Suprapubic skin (tissue), 4 donors: ENCODE data around the gene SEMA5A. TPM values are rescaled to one million over a fixed set of nuclear protein-coding genes. Genes with fewer than 3 reads are reported as not detected.

Experiments
- DNase-seq, 2 donors: peaks; one replicate each; pipeline ENCODE4 v3.0.0-alpha.2; 2019; ENCODE audit warnings: low spot score in 2 of 2
- H3K27ac ChIP-seq: fragments of 200-600 bp; sonication (generic); one replicate; pipeline ENCODE4 v1.5.1; 2019
- H3K27me3 ChIP-seq: fragments of 200-600 bp; sonication (generic); one replicate; pipeline ENCODE4 v1.5.1; 2019
- H3K36me3 ChIP-seq: fragments of 200-600 bp; sonication (generic); one replicate; pipeline ENCODE4 v1.5.1; 2019
- H3K4me1 ChIP-seq: fragments of 200-600 bp; sonication (generic); one replicate; pipeline ENCODE4 v1.5.1; 2019
- H3K4me3 ChIP-seq: fragments of 200-600 bp; sonication (generic); one replicate; pipeline ENCODE4 v1.5.1; 2019; ENCODE audit warnings: mild to moderate bottlenecking
- H3K9me3 ChIP-seq: fragments of 200-600 bp; sonication (generic); one replicate; pipeline ENCODE4 v1.5.1; 2019
- CTCF ChIP-seq, 2 donors: fragments of 200-600 bp in 1 of 2; fragments of 450-650 bp in 1 of 2; sonication (generic) in 1 of 2; IDR thresholded peaks; one replicate each; pipeline ENCODE4 v1.5.1; 2016 to 2019; ENCODE audit warnings: antibody characterized with exemption in 2 of 2, mild to moderate bottlenecking in 1 of 2, moderate library complexity in 1 of 2
- EP300 ChIP-seq: sonication (generic); formaldehyde crosslinking; IDR thresholded peaks from one replicate; pipeline ENCODE4 v1.6.1; 2017; ENCODE audit warnings: antibody characterized with exemption
- POLR2A ChIP-seq, 2 donors: fragments of 450-650 bp; IDR thresholded peaks; one replicate each; pipeline ENCODE4 v1.6.1; 2017; ENCODE audit warnings: antibody characterized with exemption in 2 of 2, mild to moderate bottlenecking in 2 of 2, moderate library complexity in 2 of 2
- POLR2AphosphoS5 ChIP-seq, 3 donors: sonication (generic); formaldehyde crosslinking; IDR thresholded peaks; one replicate each; pipeline ENCODE4 v1.6.1; 2017; ENCODE audit warnings: antibody characterized with exemption in 3 of 3
- whole genome bisulfite sequencing: methylation state at CpG from one replicate; pipeline ENCODE4 v1.1.5; 2018; 5-methylcytosine and 5-hydroxymethylcytosine counted together
- total RNA-seq, 4 donors: library from RNA; depleted of rRNA; stranded (reverse); fragments of >200 nt; gene quantifications; one replicate each; pipeline ENCODE4 v1.1.0, GENCODE V29; 2016

Gene SEMA5A
- total RNA-seq, 4 donors from 2014 or later: 14.5 to 31.7 (median 23.4) TPM

GRCh38 chr5:9452181-9452580 lies 93.7 kb downstream of the SEMA5A start:
- no peaks in the 10 kb centered on the region for H3K27me3 ChIP-seq
- no peak for DNase-seq
- TF ChIP-seq POLR2A (IDR thresholded peaks at IDR 0.05) (no peak), CTCF (IDR thresholded peaks at IDR 0.05) (no peak), POLR2AphosphoS5 (IDR thresholded peaks at IDR 0.05) (no peak), EP300 (no peak)
- 66% methylated on average over 2 of the region's 2 CpGs for WGBS
- no peak overlapping the region for H3K4me3 ChIP-seq
- peaks cover 25% of the 10 kb centered on the region for H3K4me1 ChIP-seq
- no peaks in the 10 kb centered on the region for H3K9me3 ChIP-seq
- H3K36me3 ChIP-seq: no peaks in the 10 kb centered on the region
- no peak overlapping the region for H3K27ac ChIP-seq

- H3K27me3 ChIP-seq: no peaks in the 10 kb centered on the region
- WGBS: 90% methylated on average over 4 of the region's 4 CpGs
- no peak overlapping the region for H3K27ac ChIP-seq
- no peak for TF ChIP-seq POLR2AphosphoS5 (IDR thresholded peaks at IDR 0.05)
- TF ChIP-seq CTCF (IDR thresholded peaks at IDR 0.05): no peak
- TF ChIP-seq EP300: no peak
- no peak overlapping the region for H3K4me3 ChIP-seq
- H3K36me3 ChIP-seq: no peaks in the 10 kb centered on the region
- no peaks in the 10 kb centered on the region for H3K9me3 ChIP-seq
- no peak for DNase-seq
- H3K4me1 ChIP-seq: peaks cover 27% of the 10 kb centered on the region
Observed at GRCh38 chr5:9451037-9451436, 94.8 kb downstream of the SEMA5A start.

- WGBS: 89% methylated on average over 2 of the region's 2 CpGs
- Histone ChIP-seq H3K27ac (no peak overlapping the region), H3K4me3 (no peak overlapping the region), H3K36me3 (no peaks in the 10 kb centered on the region), H3K9me3 (no peaks in the 10 kb centered on the region), H3K27me3 (no peaks in the 10 kb centered on the region), H3K4me1 (peaks cover 10% of the 10 kb centered on the region)
- no peak for DNase-seq
- no peak for TF ChIP-seq POLR2A (IDR thresholded peaks at IDR 0.05)
- TF ChIP-seq CTCF (IDR thresholded peaks at IDR 0.05): no peak
- TF ChIP-seq EP300: no peak
- no peak for TF ChIP-seq POLR2AphosphoS5 (IDR thresholded peaks at IDR 0.05)
Observed at GRCh38 chr5:9447691-9448090, 98.2 kb downstream of the SEMA5A start.

- Histone ChIP-seq H3K9me3 (no peaks in the 10 kb centered on the region), H3K4me1 (peaks cover 17% of the 10 kb centered on the region), H3K27ac (no peak overlapping the region), H3K27me3 (no peaks in the 10 kb centered on the region), H3K36me3 (no peaks in the 10 kb centered on the region), H3K4me3 (no peak overlapping the region)
- no peak for DNase-seq
- 40% methylated on average over 2 of the region's 2 CpGs for WGBS
- no peak for TF ChIP-seq POLR2A (IDR thresholded peaks at IDR 0.05)
- TF ChIP-seq EP300: no peak
- no peak for TF ChIP-seq POLR2AphosphoS5 (IDR thresholded peaks at IDR 0.05)
- no peak for TF ChIP-seq CTCF (IDR thresholded peaks at IDR 0.05)
Observed at GRCh38 chr5:9445826-9446388, 100.0 kb downstream of the SEMA5A start.

GRCh38 chr5:9444346-9444745 lies 101.5 kb downstream of the SEMA5A start:
- Histone ChIP-seq H3K4me1 (peaks cover 23% of the 10 kb centered on the region), H3K9me3 (no peaks in the 10 kb centered on the region), H3K27ac (no peak overlapping the region), H3K4me3 (no peak overlapping the region), H3K36me3 (no peaks in the 10 kb centered on the region), H3K27me3 (no peaks in the 10 kb centered on the region)
- 84% methylated on average over 3 of the region's 3 CpGs for WGBS
- no peak for DNase-seq
- TF ChIP-seq EP300 (no peak), POLR2AphosphoS5 (IDR thresholded peaks at IDR 0.05) (no peak), CTCF (IDR thresholded peaks at IDR 0.05) (no peak), POLR2A (IDR thresholded peaks at IDR 0.05) (no peak)
